HG03097 (cell line): ENCODE results near the gene ETF1.
A peak's percentile ranks its signal among the peaks of the same experiment; 100 is the strongest.

Experiments used
- ATAC-seq: cut with Tn5 transposase; IDR thresholded peaks from one replicate; pipeline ENCODE4 v1.9.1; 2021; ENCODE audit not compliant: unreplicated experiment, low FRiP score

ETF1 gene

GRCh38 chr5:138542956-138543729 lies at the start of gene ETF1:
Gene ETF1, minus strand, starts transcription at chr5:138543236. Its CDS starts 318 bp downstream, at chr5:138542918.
- ATAC-seq = peak; percentile 91

- ATAC-seq = no peak
These were observed 45.2 kb upstream of the ETF1 start for GRCh38 chr5:138588013-138588788.

DNA sequence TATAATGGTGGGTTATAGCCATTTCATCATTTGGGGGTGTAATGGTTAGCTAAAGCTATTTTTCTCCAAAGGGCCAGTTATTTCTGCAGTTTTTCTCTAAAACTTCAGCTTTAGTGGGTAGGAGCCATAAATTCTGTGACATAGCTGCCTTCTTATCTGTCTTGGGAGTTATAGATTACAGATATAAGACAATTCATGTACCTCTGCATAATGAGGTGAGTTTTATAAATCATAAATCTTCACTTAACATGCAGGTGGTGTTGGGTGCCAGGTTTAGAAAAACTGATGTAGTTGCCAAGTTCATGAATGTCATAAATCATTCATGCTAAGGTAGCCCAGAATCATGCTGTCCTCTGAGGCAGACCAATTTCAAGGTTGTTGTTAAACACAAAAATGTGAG lies 42.1 kb upstream of the ETF1 start:
- ATAC-seq = no peak

- ATAC-seq = no peak
These were observed 41.1 kb upstream of the ETF1 start for GRCh38 chr5:138583984-138584637.

DNA sequence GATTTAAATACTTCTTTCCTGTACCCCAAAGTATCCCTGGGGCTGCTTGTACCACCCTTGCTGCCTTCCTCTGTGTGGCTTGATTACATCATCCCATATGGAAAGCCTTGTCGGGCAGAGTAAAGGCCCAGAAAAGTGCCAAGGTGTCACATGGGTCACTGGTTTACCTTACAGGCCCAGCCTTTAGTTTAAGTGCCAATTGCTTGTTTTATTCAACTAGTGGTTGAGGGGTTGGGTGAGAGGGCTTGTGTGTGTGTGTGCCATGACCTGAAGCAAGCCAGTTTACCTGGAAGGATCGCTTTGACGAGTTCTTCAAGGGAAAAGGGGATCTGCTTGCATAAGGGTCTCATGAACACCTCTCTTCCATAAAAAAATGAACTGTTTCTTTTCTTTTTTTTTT lies 39.9 kb upstream of the ETF1 start:
- ATAC-seq = no peak

DNA sequence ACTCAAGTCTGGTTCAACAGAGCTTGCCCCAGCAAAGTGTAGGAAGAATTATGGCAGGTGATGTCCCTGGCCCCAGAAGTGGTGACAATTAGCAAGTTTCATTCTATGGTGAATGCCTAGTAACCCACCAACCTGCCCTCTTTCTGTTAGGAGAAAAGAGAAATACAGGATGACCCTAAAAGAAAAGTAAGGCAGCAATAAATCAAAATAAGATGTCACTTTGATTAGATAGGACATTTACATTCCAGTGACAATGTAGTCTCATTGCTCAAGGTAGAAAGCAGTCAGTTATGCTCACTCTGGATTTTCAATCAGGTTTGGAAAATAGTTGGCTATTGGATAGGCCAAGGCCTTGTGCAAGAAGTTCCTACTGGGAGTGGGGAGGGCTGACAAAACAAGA lies 37.7 kb upstream of the ETF1 start:
- no peak for ATAC-seq

- ATAC-seq = no peak
These were observed 37.0 kb upstream of the ETF1 start for GRCh38 chr5:138580001-138580400.

DNA sequence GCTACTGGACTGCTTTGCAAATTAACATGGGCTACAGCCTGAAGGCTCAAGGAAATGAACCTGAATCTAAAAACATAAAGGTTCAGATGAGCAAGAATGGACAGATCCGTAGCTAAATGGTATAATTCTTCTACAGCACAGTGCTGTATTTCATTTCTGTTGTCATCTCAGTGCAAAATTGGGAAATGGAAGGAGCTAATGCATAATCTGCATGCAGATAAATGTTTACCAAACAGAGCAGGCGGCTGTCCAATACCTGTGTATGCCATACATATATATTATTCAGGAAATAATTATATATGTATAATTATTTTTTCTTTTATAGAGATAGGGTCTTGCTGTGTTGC lies 36.5 kb upstream of the ETF1 start:
- ATAC-seq = no peak

GRCh38 chr5:138577452-138577851 lies 34.4 kb upstream of the ETF1 start:
- no peak for ATAC-seq

GRCh38 chr5:138575194-138576015 lies 32.4 kb upstream of the ETF1 start, which contains the start of gene HSPA9:
Gene HSPA9, minus strand, starts transcription at chr5:138575401. Its CDS starts 83 bp downstream, at chr5:138575318.
- ATAC-seq = peak; percentile 78

- ATAC-seq = no peak
These were observed 31.7 kb upstream of the ETF1 start for GRCh38 chr5:138574744-138575193.

- no peak for ATAC-seq
These were observed 31.1 kb upstream of the ETF1 start for GRCh38 chr5:138573949-138574670.

DNA sequence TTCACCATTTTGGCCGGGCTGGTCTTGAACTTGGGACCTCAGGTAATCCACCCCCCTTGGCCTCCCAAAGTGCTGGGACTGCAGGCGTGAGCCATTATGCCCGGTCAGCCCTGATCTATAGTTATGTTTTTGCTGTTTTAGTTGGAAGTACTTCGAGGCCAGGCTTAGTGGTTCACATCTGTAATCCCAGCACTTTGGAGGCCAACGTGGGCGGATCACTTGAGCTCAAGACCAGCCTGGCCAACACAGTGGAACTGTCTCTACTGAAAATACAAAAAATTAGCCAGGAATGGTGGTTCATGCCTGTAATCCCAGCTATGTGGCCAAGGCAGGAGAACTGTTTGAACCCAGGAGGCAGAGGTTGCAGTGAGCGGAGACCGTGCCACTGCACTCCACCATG lies 30.2 kb upstream of the ETF1 start:
- no peak for ATAC-seq

DNA sequence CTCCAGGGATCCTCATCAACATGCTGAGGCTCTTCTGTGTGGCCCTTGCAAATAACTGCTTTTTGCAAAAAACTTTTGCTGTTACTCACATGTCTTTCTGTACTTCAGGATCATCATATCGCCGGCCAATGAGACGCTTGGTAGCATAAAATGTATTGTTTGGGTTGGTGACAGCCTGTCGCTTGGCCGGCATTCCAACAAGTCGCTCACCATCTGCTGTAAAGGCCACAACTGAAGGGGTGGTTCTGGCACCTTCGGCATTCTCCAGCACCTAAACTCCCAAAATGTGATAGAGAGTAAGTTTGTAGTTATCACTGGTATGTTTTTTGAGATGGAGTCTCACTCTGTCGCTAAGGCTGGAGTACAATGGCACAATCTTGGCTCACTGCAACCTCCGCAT lies 27.8 kb upstream of the ETF1 start:
- no peak for ATAC-seq

GRCh38 chr5:138569782-138570181 lies 26.7 kb upstream of the ETF1 start:
- no peak for ATAC-seq

- ATAC-seq = no peak
These were observed 25.2 kb upstream of the ETF1 start for GRCh38 chr5:138568061-138568824.

- no peak for ATAC-seq
These were observed 23.8 kb upstream of the ETF1 start for GRCh38 chr5:138566792-138567191.

GRCh38 chr5:138565100-138565821 lies 22.2 kb upstream of the ETF1 start:
- no peak for ATAC-seq
